ENCODE data around the gene SRSF12. TPM values are rescaled to one million over a fixed set of nuclear protein-coding genes. Genes with fewer than 3 reads are reported as not detected.
A peak's percentile ranks its signal among the peaks of the same experiment; 100 is the strongest.

The SRSF12 gene
- 0.07 and 0.09 TPM in 2 replicates for total RNA-seq

DNA sequence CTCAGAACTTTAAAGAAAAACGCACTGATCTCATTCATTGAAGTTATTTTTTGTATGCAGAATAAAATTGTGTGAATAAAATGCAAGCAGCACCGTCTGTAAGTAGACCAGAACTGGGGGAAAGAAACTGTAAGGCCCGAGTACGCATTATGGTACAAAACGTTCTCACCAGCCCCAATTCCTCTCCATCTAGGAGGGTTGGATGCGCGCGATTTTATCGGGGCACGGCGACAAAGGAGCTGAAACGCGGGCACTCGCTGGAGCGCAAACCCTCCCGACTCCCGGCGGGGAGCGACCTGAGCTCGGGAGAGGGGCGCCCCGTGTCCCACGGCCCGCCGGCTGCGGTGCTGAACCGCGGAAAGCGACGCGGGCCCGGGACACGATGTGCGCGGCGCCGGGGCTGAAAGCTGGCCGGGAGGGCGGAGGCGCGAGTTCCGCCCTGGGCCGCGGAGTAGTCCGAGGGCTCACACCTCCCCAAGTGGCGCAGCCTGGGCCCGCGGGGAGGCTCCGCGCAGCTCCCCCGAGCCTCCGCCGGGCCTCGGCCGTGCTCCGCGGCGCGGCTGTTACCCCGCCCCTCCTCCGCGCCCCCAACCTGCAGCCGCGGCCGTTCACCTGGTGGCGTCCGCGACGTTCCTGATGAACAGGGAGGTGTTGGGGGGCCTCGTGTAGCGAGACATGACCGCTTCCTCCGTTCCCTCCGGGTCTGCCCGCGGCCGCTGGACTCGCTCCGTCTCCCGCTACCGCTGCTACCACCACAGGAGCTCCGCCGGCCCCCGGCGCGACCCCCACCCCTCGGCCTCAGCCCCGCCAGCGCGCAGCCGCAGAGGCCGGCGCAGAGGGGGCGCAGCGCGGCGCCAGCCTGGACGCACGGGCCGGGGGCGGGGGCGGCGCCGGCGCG lies at the start of gene SRSF12:
Gene SRSF12, minus strand, starts transcription at position 861 of the 898 bp plus-strand sequence. Its CDS starts 184 bp downstream, at position 677.
- intact Hi-C loops (cut with micrococcal nuclease): no loop called here
- Mint-ChIP-seq H3K4me3 (ENCODE audit: low read depth) (peak within 1 kb of the TSS; percentile 79), H3K4me1 (ENCODE audit: low read depth) (peaks cover 7% of the 10 kb centered on the region)

DNA sequence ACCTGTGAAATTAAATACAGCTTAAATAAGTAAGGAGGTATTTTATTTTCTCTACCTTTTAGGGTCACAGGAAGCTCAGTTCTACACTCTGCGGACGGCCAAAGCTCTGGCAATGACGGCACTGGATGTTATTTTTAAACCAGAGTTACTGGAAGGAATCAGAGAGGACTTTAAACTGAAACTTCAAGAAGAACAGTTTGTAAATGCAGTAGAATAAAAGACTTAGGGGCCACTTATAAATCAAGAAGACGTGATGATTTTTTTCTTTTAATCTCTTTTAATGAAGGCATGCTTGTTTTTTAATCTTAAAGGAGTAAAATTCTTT lies 44.1 kb upstream of the SRSF12 start:
- no peaks in the 10 kb centered on the region for H3K27me3 Mint-ChIP-seq (ENCODE audit: low read depth)
- H3K4me1 Mint-ChIP-seq (ENCODE audit: low read depth): no peaks in the 10 kb centered on the region
- H3K36me3 Mint-ChIP-seq (ENCODE audit: low read depth): peaks cover 38% of the 10 kb centered on the region
- H3K4me3 Mint-ChIP-seq (ENCODE audit: low read depth): no peak overlapping the region
- no peak overlapping the region for H3K27ac Mint-ChIP-seq
- H3K9me3 Mint-ChIP-seq: no peaks in the 10 kb centered on the region
- intact Hi-C loops (cut with micrococcal nuclease): no loop called here
- DNase-seq (ENCODE audit: low spot score): no peak

More for the DNA sequence above, at the start of gene SRSF12:
- no peaks in the 10 kb centered on the region for H3K9me3 Mint-ChIP-seq
- H3K27ac Mint-ChIP-seq: no peak within 1 kb of the TSS
- no peak for DNase-seq (ENCODE audit: low spot score)
- H3K27me3 Mint-ChIP-seq (ENCODE audit: low read depth): peaks cover 41% of the 10 kb centered on the region
- H3K36me3 Mint-ChIP-seq (ENCODE audit: low read depth): no peaks in the 10 kb centered on the region

DNA sequence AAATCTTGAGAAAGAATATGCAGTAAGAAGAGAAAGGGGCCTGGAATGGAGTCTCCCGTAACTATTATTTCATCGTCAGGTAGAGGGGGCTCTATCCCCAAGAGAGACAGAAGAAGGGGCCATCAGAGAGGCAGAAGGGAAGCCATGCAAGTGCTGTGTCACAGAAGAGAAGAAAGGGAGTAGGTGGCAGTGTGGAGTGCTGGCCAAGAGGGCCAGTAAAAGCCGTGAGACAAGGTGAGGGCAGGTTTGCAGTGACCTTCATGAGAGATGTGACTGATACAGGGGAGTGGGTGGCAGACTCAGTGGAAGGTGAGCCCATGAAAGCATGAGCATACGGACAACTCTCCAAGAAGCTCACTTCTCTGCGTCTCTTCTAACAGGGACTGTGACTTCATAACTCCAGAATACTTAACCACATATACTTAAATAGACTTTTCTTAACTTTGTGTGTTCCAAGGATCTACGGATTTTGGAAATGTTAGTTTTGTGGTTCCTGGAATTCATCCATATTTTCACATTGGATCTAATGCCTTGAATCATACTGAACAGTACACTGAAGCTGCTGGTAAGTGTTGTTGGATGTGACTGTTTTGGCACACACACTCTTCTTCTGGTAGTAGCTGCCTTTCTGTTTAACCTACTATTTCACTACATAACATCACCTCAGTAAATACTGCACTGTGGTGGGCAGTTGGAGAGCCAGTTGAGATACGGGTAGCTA lies 43.6 kb upstream of the SRSF12 start:
- Mint-ChIP-seq H3K9me3 (no peaks in the 10 kb centered on the region), H3K4me3 (ENCODE audit: low read depth) (no peak overlapping the region), H3K4me1 (ENCODE audit: low read depth) (no peaks in the 10 kb centered on the region), H3K27me3 (ENCODE audit: low read depth) (no peaks in the 10 kb centered on the region), H3K36me3 (ENCODE audit: low read depth) (peaks cover 40% of the 10 kb centered on the region), H3K27ac (no peak overlapping the region)
- DNase-seq (ENCODE audit: low spot score): no peak
- intact Hi-C loops (cut with micrococcal nuclease): no loop called here

DNA sequence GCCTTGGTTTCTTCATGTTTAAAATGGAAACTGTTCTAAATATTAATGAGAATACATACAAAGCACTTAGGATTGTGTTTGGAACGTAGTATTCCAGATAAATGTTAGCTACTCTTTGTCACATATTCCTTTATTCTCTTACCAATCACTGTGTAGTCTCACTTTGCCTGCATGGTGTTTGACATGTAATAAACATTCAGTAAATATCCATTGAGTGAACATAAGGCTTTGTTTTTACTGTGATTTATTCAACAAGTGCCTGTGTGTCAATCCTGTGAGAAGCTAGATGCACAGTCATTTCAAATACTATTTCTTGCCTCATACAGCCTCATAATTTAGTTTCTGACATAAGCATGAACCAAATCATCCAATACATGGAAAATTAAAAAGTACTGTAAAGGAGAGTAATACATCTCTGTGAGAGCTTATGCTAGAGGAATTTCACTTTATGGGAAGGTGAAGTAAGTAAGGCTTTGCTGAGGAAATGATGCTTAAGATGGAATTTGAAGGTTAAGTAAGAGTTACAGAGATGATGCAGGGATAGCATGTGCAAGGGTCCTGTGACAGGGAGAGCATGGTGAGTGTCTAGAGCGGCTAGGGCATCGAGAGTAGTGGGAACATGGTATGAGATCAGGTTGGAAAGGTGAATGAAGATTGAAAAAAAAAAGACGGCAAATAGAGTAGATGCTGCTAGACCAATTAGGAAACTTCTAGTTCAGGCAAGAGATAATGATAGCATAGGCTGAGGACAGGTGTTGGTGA lies 42.6 kb upstream of the SRSF12 start:
- DNase-seq (ENCODE audit: low spot score): no peak
- intact Hi-C loops (cut with micrococcal nuclease): no loop called here

DNA sequence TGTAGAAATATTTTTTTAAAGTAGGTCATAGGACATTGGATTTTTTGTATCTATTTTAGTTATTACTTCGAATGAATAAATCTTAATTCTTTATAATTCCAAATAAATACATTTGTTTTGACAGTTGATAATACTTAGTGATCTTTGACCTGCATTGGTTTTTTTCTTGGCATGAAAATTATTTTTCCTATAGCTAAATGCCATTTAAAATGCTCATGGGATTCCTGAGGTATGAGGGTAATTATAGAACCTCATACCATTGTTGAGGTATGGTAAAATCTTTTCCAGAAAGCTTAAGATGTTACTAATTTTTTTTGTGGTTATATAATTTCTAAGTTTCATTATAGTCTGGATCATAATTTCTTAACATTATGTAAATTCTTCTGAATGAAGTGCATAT lies 36.3 kb upstream of the SRSF12 start:
- H3K4me1 Mint-ChIP-seq (ENCODE audit: low read depth): peaks cover 3% of the 10 kb centered on the region
- H3K36me3 Mint-ChIP-seq (ENCODE audit: low read depth): peaks cover 32% of the 10 kb centered on the region
- no peak for DNase-seq (ENCODE audit: low spot score)
- no peaks in the 10 kb centered on the region for H3K27me3 Mint-ChIP-seq (ENCODE audit: low read depth)
- intact Hi-C loops (cut with micrococcal nuclease): no loop called here
- no peak overlapping the region for H3K4me3 Mint-ChIP-seq (ENCODE audit: low read depth)
- H3K27ac Mint-ChIP-seq: no peak overlapping the region
- H3K9me3 Mint-ChIP-seq: no peaks in the 10 kb centered on the region

More for the DNA sequence above, 42.6 kb upstream of the SRSF12 start:
- H3K27me3 Mint-ChIP-seq (ENCODE audit: low read depth): no peaks in the 10 kb centered on the region
- H3K27ac Mint-ChIP-seq: no peak overlapping the region
- H3K9me3 Mint-ChIP-seq: no peaks in the 10 kb centered on the region
- H3K4me1 Mint-ChIP-seq (ENCODE audit: low read depth): no peaks in the 10 kb centered on the region
- H3K36me3 Mint-ChIP-seq (ENCODE audit: low read depth): peaks cover 43% of the 10 kb centered on the region
- H3K4me3 Mint-ChIP-seq (ENCODE audit: low read depth): no peak overlapping the region

DNA sequence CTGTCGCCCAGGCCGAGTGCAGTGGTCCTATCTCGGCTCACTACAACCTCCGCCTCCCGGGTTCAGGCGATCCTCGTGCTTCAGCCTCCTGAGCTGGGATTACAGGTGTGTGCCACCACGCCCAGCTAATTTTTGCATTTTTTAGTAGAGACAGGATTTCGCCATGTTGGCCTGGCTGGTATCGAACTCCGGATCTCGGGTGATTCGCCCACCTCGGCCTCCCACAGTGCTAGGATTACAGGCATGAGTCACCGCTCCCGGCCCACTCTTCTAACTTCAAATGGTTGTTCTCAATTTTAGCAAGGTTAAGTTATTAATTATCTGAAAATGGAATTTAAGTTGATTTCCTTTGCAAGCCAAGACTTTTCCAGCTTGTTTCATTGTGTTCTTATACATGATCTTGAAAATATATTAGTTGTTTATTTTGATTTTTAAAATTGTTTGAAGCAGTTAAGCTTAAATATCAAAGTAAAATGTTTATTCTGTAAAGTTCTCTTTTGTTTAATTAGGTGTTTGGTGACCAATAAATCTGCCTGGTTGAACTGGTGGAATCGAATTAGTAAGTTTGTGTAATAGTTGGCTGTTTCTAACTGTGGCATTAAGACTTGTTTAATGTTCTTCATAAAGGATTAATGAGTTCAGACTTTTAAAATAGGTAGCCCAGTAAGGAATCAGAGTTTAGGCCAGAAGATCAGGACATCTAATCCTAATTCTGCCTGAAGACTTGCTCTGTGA lies 30.3 kb upstream of the SRSF12 start:
- Mint-ChIP-seq H3K27ac (no peak overlapping the region), H3K9me3 (no peaks in the 10 kb centered on the region), H3K4me3 (ENCODE audit: low read depth) (peak overlapping the region; percentile 60), H3K4me1 (ENCODE audit: low read depth) (peaks cover 35% of the 10 kb centered on the region), H3K36me3 (ENCODE audit: low read depth) (peaks cover 23% of the 10 kb centered on the region), H3K27me3 (ENCODE audit: low read depth) (peaks cover 2% of the 10 kb centered on the region)
- DNase-seq (ENCODE audit: low spot score): no peak
- intact Hi-C loops (cut with micrococcal nuclease): loop anchor here (5.0 to 10.0 kb wide), 3 partner anchors 149 to 204 kb away; partner anchors contain the start of gene UBE2J1

DNA sequence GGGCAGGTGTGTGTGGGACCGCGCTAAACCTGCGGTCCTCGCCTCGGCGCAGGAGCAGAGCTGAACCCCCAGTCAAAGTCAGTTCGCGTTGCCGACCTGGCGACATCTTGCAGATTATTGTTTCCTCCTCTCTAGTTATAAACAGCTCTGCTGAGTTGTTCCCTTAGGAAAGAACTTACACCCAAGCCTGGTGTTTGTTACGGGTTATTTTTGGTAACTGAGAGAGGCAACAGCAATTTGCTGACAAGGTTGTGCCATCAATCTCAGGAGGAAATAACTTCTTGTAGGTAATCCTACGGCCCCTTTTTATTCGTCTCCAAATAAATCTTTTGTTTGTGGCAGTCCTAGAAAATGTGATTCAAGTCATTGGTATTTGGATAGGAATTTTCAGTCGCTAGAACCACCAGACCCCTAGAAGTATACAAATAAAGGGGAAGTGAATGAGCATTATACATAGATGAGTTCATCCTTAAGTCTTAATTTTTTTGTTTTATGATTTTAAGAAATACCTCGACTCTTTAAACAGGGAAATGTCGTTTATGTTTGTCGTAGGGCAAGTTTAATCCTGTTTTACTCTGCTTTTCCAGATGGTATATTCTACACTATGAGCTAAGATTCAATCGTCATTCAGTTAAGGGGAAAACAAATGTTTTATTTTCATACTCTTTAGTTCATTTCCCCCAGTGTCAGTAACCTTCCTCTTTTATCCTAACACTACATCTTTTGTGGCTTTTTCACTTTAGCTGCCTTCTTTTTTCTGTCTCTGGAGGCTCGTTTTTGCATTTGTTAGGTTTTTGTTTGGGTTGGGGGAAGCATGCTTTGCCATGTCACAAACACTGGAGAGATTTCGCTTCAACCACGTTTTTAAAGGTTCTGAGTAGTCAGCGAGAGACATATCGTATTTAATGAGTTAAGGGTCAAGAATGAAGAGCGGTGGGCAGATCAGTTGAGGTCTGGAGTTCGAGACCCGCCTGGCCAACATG lies 29.1 kb upstream of the SRSF12 start:
- H3K27me3 Mint-ChIP-seq (ENCODE audit: low read depth): peaks cover 6% of the 10 kb centered on the region
- intact Hi-C loops (cut with micrococcal nuclease): loop anchor here (5.0 to 10.0 kb wide), 3 partner anchors 150 to 205 kb away; partner anchors contain the start of gene UBE2J1
- H3K9me3 Mint-ChIP-seq: no peaks in the 10 kb centered on the region
- peak overlapping the region; percentile 67 for H3K27ac Mint-ChIP-seq
- peak overlapping the region; percentile 73 for H3K4me3 Mint-ChIP-seq (ENCODE audit: low read depth)
- H3K4me1 Mint-ChIP-seq (ENCODE audit: low read depth): peaks cover 35% of the 10 kb centered on the region
- peaks cover 23% of the 10 kb centered on the region for H3K36me3 Mint-ChIP-seq (ENCODE audit: low read depth)
- no peak for DNase-seq (ENCODE audit: low spot score)

DNA sequence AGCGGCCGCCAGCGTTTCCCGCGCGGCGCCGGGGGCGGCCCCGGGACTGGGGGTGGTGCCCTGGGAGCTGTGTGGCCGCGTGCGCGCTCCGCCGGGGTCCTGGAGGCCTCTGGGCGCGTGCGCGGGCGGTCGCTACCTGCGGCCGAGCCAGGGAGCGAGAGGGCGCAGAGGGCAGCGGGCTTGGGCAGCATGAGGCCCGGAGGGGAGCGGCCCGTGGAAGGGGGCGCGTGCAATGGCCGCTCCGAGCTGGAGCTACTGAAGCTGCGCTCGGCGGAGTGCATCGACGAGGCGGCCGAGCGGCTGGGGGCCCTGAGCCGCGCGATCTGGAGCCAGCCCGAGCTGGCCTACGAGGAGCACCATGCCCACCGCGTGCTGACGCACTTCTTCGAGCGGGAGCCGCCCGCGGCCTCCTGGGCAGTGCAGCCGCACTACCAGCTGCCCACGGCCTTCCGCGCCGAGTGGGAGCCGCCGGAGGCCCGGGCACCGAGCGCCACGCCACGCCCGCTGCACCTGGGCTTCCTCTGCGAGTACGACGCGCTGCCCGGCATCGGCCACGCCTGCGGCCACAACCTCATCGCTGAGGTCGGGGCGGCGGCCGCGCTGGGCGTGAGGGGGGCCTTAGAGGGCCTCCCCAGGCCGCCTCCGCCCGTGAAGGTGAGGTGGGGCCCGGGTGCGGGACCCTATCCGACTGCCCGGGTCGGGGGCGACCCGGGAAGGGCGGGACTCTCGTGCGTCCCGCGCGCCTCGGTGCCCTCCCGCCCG lies 28.3 kb upstream of the SRSF12 start, which contains the start of gene PM20D2:
Gene PM20D2, plus strand, starts transcription at position 100 of the 762 bp plus-strand sequence. Its CDS starts 90 bp downstream, at position 190.
- Mint-ChIP-seq H3K36me3 (ENCODE audit: low read depth) (peaks cover 19% of the 10 kb centered on the region), H3K27me3 (ENCODE audit: low read depth) (peaks cover 7% of the 10 kb centered on the region), H3K27ac (peak within 1 kb of the TSS; percentile 98), H3K4me1 (ENCODE audit: low read depth) (peaks cover 35% of the 10 kb centered on the region), H3K4me3 (ENCODE audit: low read depth) (peak within 1 kb of the TSS; percentile 89), H3K9me3 (no peaks in the 10 kb centered on the region)
- DNase-seq (ENCODE audit: low spot score): peak; percentile 62
- intact Hi-C loops (cut with micrococcal nuclease): loop anchor here (1.0 to 10.0 kb wide), 5 partner anchors 23 to 206 kb away; partner anchors contain the start of gene UBE2J1

DNA sequence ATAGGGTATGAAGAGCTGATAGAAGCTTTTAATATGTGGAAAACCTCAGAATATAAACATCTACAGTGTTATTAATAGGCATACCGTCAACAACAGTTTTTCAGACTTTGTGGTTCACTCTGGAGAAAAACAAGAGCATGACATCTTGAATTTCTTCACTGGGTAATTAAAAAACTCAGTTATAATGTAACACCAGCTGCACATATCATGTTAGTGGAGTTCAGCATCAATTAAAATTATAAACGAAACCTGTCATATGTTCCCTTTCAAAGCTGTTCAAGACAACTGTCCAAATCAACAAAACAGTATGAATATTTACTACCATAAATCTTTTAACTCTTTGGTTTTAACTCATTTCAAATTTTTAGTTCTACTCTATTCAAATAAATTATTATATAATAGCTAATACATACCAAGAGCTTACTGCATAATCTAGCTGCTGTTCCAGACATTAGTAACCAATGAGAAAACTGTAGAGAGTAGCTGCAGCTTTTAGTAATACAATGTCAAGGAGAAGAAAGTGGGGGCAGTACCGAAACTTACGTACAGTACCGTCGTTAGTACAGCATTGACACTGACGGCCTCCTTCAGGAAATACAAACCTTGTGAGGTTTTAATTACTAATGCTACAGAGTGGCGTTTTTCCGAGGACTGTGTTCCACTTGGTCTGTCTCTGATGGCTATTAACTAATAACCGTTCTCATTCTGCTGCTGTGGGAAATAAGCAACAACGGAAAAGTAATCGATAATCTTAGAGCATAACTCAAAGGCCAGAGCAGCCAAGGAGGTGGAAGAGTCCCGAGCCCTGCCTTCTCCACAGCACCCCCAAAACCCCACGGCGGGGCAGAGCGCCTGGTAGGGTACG lies 27.5 kb upstream of the SRSF12 start:
- Mint-ChIP-seq H3K9me3 (no peaks in the 10 kb centered on the region), H3K36me3 (ENCODE audit: low read depth) (peaks cover 19% of the 10 kb centered on the region), H3K27ac (peak overlapping the region; percentile 98), H3K4me3 (ENCODE audit: low read depth) (peak overlapping the region; percentile 89), H3K4me1 (ENCODE audit: low read depth) (peaks cover 35% of the 10 kb centered on the region), H3K27me3 (ENCODE audit: low read depth) (peaks cover 10% of the 10 kb centered on the region)
- intact Hi-C loops (cut with micrococcal nuclease): loop anchor here (1.0 to 10.0 kb wide), 5 partner anchors 23 to 207 kb away; partner anchors contain the start of gene UBE2J1
- DNase-seq (ENCODE audit: low spot score): peak; percentile 14

DNA sequence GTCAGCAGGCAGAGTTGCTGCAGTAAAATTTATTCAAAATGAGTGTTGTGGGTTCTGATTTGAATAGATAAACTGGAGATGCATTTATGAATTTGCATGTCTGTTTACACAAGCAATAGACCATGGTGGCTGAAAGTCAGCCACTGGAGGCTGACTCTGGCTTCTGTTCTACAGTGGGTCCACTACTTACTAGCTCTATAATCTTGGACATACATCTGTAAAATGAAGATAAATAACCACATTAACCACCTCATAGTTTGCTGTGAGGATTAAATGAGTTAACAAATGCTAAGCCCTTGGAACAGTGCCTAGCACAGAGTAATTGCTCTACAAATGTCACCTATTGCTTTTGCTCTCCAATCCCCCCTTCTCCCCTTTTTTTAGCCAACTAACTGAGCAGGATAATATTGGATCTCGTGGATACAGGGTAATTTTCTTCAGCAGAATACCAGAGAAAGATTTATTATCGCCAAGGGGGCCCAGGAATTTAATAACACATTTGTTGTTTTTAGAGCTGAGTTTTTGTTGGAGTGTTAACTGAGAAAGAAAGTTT lies 26.6 kb upstream of the SRSF12 start:
- H3K4me3 Mint-ChIP-seq (ENCODE audit: low read depth): peak overlapping the region; percentile 10
- no peak for DNase-seq (ENCODE audit: low spot score)
- no peak overlapping the region for H3K27ac Mint-ChIP-seq
- intact Hi-C loops (cut with micrococcal nuclease): loop anchor here (2.0 to 10.0 kb wide), 2 partner anchors 22 to 160 kb away; no protein-coding TSS in a partner anchor
- peaks cover 33% of the 10 kb centered on the region for H3K4me1 Mint-ChIP-seq (ENCODE audit: low read depth)
- H3K36me3 Mint-ChIP-seq (ENCODE audit: low read depth): peaks cover 13% of the 10 kb centered on the region
- peaks cover 10% of the 10 kb centered on the region for H3K27me3 Mint-ChIP-seq (ENCODE audit: low read depth)
- H3K9me3 Mint-ChIP-seq: no peaks in the 10 kb centered on the region
